GM23338 (cell line): ENCODE results near the gene S100A3. TPM values are rescaled to one million over a fixed set of nuclear protein-coding genes. Genes with fewer than 3 reads are reported as not detected.

Source experiments
- ATAC-seq: fragments of 200-7000 bp; cut with Tn5 transposase; 3 replicates; pipeline ENCODE4 v1.9.1; 2020
- DNase-seq: peaks from one replicate; pipeline ENCODE4 v3.0.0-alpha.2; 2015; ENCODE audit warnings: low spot score
- H2AFZ ChIP-seq: fragments of 200-600 bp; sonication (generic); 2 replicates; pipeline ENCODE4 v1.8.0; 2016; ENCODE audit warnings: antibody characterized with exemption, mild to moderate bottlenecking, moderate library complexity
- H3F3A ChIP-seq: fragments of 200-600 bp; sonication (generic); replicated peaks from 2 replicates; pipeline ENCODE4 v1.8.0; 2017; ENCODE audit warnings: antibody characterized with exemption, mixed run types, low read depth
- H3K27ac ChIP-seq: fragments of 200-600 bp; sonication (generic); 2 replicates; pipeline ENCODE4 v1.6.1; 2016; ENCODE audit warnings: low read depth
- H3K27me3 ChIP-seq: fragments of 200-600 bp; sonication (generic); 2 replicates; pipeline ENCODE4 v1.8.0; 2016; ENCODE audit warnings: mild to moderate bottlenecking, mixed run types, moderate library complexity; ENCODE audit not compliant: insufficient read depth
- H3K36me3 ChIP-seq: fragments of 200-600 bp; sonication (generic); 2 replicates; pipeline ENCODE4 v1.8.0; 2016; ENCODE audit warnings: mild to moderate bottlenecking; ENCODE audit not compliant: insufficient read depth
- H3K4me1 ChIP-seq: fragments of 200-600 bp; sonication (generic); 2 replicates; pipeline ENCODE4 v1.8.0; 2016; ENCODE audit warnings: mild to moderate bottlenecking, moderate library complexity; ENCODE audit not compliant: insufficient read depth
- H3K4me2 ChIP-seq: fragments of 200-600 bp; sonication (generic); 2 replicates; pipeline ENCODE4 v1.7.1; 2017; ENCODE audit warnings: mixed run types
- H3K4me3 ChIP-seq: fragments of 200-600 bp; sonication (generic); 2 replicates; pipeline ENCODE4 v1.6.1; 2016; ENCODE audit warnings: mixed run types
- H3K79me2 ChIP-seq: fragments of 200-600 bp; sonication (generic); replicated peaks from 2 replicates; pipeline ENCODE4 v1.8.0; 2017; ENCODE audit warnings: mild to moderate bottlenecking; ENCODE audit not compliant: insufficient read depth
- H3K9me2 ChIP-seq: fragments of 200-600 bp; sonication (generic); 2 replicates; pipeline ENCODE4 v1.8.0; 2017; ENCODE audit not compliant: insufficient read depth
- H4K20me1 ChIP-seq: fragments of 200-600 bp; sonication (generic); replicated peaks from 2 replicates; pipeline ENCODE4 v1.8.0; 2017; ENCODE audit warnings: mild to moderate bottlenecking; ENCODE audit not compliant: insufficient read depth
- H3K27ac Mint-ChIP-seq: 2 replicates; pipeline ENCODE4 v1.8.0; 2020; ENCODE audit warnings: inconsistent platforms, mild to moderate bottlenecking, moderate library complexity, mixed read lengths
- H3K27me3 Mint-ChIP-seq: 3 replicates; pipeline ENCODE4 v1.8.0; 2022; ENCODE audit warnings: low read depth, mild to moderate bottlenecking, moderate library complexity, mixed read lengths, inconsistent platforms; ENCODE audit not compliant: insufficient read depth, poor library complexity
- H3K36me3 Mint-ChIP-seq: 3 replicates; pipeline ENCODE4 v1.8.0; 2021; ENCODE audit warnings: low read depth, mild to moderate bottlenecking, inconsistent platforms, moderate library complexity, mixed read lengths
- H3K4me1 Mint-ChIP-seq: 3 replicates; pipeline ENCODE4 v1.8.0; 2020; ENCODE audit warnings: mild to moderate bottlenecking, inconsistent platforms, mixed read lengths
- H3K4me3 Mint-ChIP-seq: 3 replicates; pipeline ENCODE4 v1.8.0; 2021; ENCODE audit warnings: moderate library complexity, mild to moderate bottlenecking, inconsistent platforms, mixed read lengths
- H3K9me3 Mint-ChIP-seq: 3 replicates; pipeline ENCODE4 v1.8.0; 2020; ENCODE audit warnings: moderate library complexity, mild to moderate bottlenecking, inconsistent platforms, mixed read lengths
- CREB1 ChIP-seq: fragments of 250-450 bp; sonication (Bioruptor Pico); IDR thresholded peaks from 2 replicates; pipeline ENCODE4 v1.5.0; 2020; ENCODE audit warnings: low read depth, mild to moderate bottlenecking, moderate library complexity
- CTCF ChIP-seq, 2 experiments: fragments of 200-600 bp in 1 of 2; sonication (generic) in 1 of 2; conservative IDR thresholded peaks; 2 replicates each; pipeline versions ENCODE4 v1.5.1 to v1.6.1; 2016 to 2017; ENCODE audit warnings: antibody characterized with exemption in 2 of 2, low read depth in 2 of 2, mild to moderate bottlenecking in 2 of 2, moderate library complexity in 1 of 2
- ETS1 ChIP-seq: IDR thresholded peaks from 2 replicates; pipeline ENCODE4 v1.6.1; 2016; ENCODE audit warnings: antibody characterized with exemption
- EZH2phosphoT487 ChIP-seq: fragments of 200-600 bp; sonication (generic); IDR thresholded peaks from one replicate; pipeline ENCODE4 v1.8.1; 2018; ENCODE audit warnings: antibody characterized with exemption; ENCODE audit not compliant: unreplicated experiment
- JUNB ChIP-seq: IDR thresholded peaks from one replicate; pipeline ENCODE4 v1.6.1; 2016; ENCODE audit warnings: antibody characterized with exemption; ENCODE audit not compliant: unreplicated experiment
- NANOG ChIP-seq: IDR thresholded peaks from 2 replicates; pipeline ENCODE4 v1.6.1; 2016; ENCODE audit warnings: antibody characterized with exemption, borderline replicate concordance
- REST ChIP-seq: IDR thresholded peaks from one replicate; pipeline ENCODE4 v1.6.1; 2018; ENCODE audit warnings: antibody characterized with exemption; ENCODE audit not compliant: unreplicated experiment
- STAT1 ChIP-seq: IDR thresholded peaks from one replicate; pipeline ENCODE4 v1.6.1; 2016; ENCODE audit warnings: antibody characterized with exemption; ENCODE audit not compliant: unreplicated experiment
- ZNF462 ChIP-seq: fragments of 250-450 bp; sonication (Bioruptor Pico); IDR thresholded peaks from 2 replicates; pipeline ENCODE4 v1.5.0; 2020; ENCODE audit warnings: mild to moderate bottlenecking, moderate library complexity
- polyA plus RNA-seq: library from polyadenylated mRNA; unstranded; fragments of >200 nt; fragmentation: Nextera tagmentation; extraction: Ambion mirVana; gene quantifications from 2 replicates; pipeline ENCODE4 v1.2.1, GENCODE V29; 2016
- total RNA-seq: library from RNA; depleted of rRNA; stranded (reverse); fragments of >200 nt; shearing (Covaris generic); gene quantifications from 2 replicates; pipeline ENCODE4 v1.2.3, GENCODE V29; 2014

S100A3 gene
- total and polyA plus RNA-seq, 2 experiments from 2014 or later: not detected

GRCh38 chr1:153513666-153514065 is 35.4 kb downstream of the S100A3 start:
- peaks cover 16% of the 10 kb centered on the region for H3K4me1 Mint-ChIP-seq
- Histone ChIP-seq H3K36me3 (no peaks in the 10 kb centered on the region), H3K4me1 (peaks cover 3% of the 10 kb centered on the region; the same call in 1 of the 2 replicates), H3K27me3 (peaks cover 35% of the 10 kb centered on the region), H3K9me2 (no peaks in the 10 kb centered on the region), H3K4me3 (no peak overlapping the region), H4K20me1 (no peaks in the 10 kb centered on the region), H3K27ac (no peak overlapping the region), H3K79me2 (no peaks in the 10 kb centered on the region), H3K4me2 (no peak overlapping the region), H3F3A (no peaks in the 10 kb centered on the region), H2AFZ (no peak overlapping the region)
- H3K4me3 Mint-ChIP-seq: no peak overlapping the region
- no peaks in the 10 kb centered on the region for H3K36me3 Mint-ChIP-seq
- TF ChIP-seq REST (no peak), CREB1 (CRISPR knock-in tag) (no peak), CTCF (conservative IDR thresholded peaks at IDR 0.05; ENCODE audit: low read depth in 2 of 2) (no peak), STAT1 (no peak), ETS1 (no peak), NANOG (no peak), ZNF462 (CRISPR knock-in tag) (no peak), EZH2phosphoT487 (no peak), JUNB (no peak)
- DNase-seq (no peak), ATAC-seq (no peak)
- H3K9me3 Mint-ChIP-seq: no peaks in the 10 kb centered on the region; the same call in 1 of the 3 replicates
- no peak overlapping the region for H3K27ac Mint-ChIP-seq
- peaks cover 26% of the 10 kb centered on the region for H3K27me3 Mint-ChIP-seq
